HCT116 (cell line): ENCODE data around the gene STON1. TPM values are rescaled to one million over a fixed set of nuclear protein-coding genes. Genes with fewer than 3 reads are reported as not detected.

Experiments used
- ATAC-seq: fragments of 200-7000 bp; cut with Tn5 transposase; 2 replicates; pipeline ENCODE4 v1.9.1; 2020; ENCODE audit warnings: mild to moderate bottlenecking, moderate library complexity
- BruUV-seq: library from RNA; stranded (reverse); fragments of 400-500 nt; replicated peaks from 2 replicates; lab custom pipeline; 2021; lab: Mats Ljungman, UMichigan
- CTCF ChIA-PET: fragments of 300-600 bp; sonication (Branson Sonifier 250); formaldehyde crosslinking; loops from one replicate; lab custom pipeline; 2021; ENCODE audit warnings: antibody characterized with exemption; lab: Charles Lee
- POLR2A ChIA-PET: fragments of 300-600, 350-600 bp; sonication (Branson Sonifier 250); formaldehyde crosslinking; loops from one replicate; lab custom pipeline; 2021; ENCODE audit warnings: antibody characterized with exemption; lab: Charles Lee
- RAD21 ChIA-PET, 2 experiments: fragments of 300-600 bp; sonication (Branson Sonifier 250); formaldehyde crosslinking; loops; one replicate each; lab custom pipeline; 2023; ENCODE audit warnings: low total read pairs in 2 of 2; ENCODE audit not compliant: uncharacterized antibody in 2 of 2, unreplicated experiment in 2 of 2, low non-redundant PET in 1 of 2; lab: Charles Lee
- DNase-seq: peaks from one replicate; pipeline ENCODE4 v3.0.0-alpha.2; 2010; ENCODE audit warnings: low read depth, low spot score
- H2AFZ ChIP-seq: fragments of 200-600 bp; shearing (Covaris generic), sonication (generic); 2 replicates; pipeline ENCODE4 v1.6.1; 2017; ENCODE audit warnings: low read depth, mixed run types, mixed read lengths, antibody characterized with exemption, low read length; ENCODE audit not compliant: poor library complexity, severe bottlenecking
- H3K27ac ChIP-seq: 2 replicates; pipeline ENCODE4 v1.5.1; 2012; ENCODE audit warnings: low read depth, low read length
- H3K27me3 ChIP-seq: fragments of 200-600 bp; sonication (generic); 2 replicates; pipeline ENCODE4 v1.6.1; 2016; ENCODE audit warnings: mixed run types, low read length, mixed read lengths; ENCODE audit not compliant: insufficient read depth
- H3K36me3 ChIP-seq, 2 experiments: fragments of 200-500 bp in 1 of 2; fragments of 200-600 bp in 1 of 2; sonication (Bioruptor generic) in 1 of 2; sonication (generic) in 1 of 2; 2 replicates each; pipeline versions ENCODE4 v1.5.1 to v1.6.1; 2014 to 2016; ENCODE audit warnings: low read length in 2 of 2, inconsistent platforms in 1 of 2, mixed read lengths in 1 of 2, mixed run types in 1 of 2; ENCODE audit not compliant: insufficient read depth in 2 of 2, control insufficient read depth in 1 of 2
- H3K4me1 ChIP-seq, 2 experiments: fragments of 200-600 bp in 1 of 2; sonication (generic) in 1 of 2; 2 replicates each; pipeline versions ENCODE4 v1.5.1 to v1.6.1; 2012 to 2017; ENCODE audit warnings: low read length in 2 of 2, inconsistent platforms in 1 of 2, mild to moderate bottlenecking in 1 of 2, mixed read lengths in 1 of 2, mixed run types in 1 of 2, moderate library complexity in 1 of 2; ENCODE audit not compliant: insufficient read depth in 2 of 2, control insufficient read depth in 1 of 2
- H3K4me2 ChIP-seq: fragments of 200-600 bp; sonication (generic); 2 replicates; pipeline ENCODE4 v1.6.1; 2017; ENCODE audit warnings: mixed run types, low read length, mixed read lengths
- H3K4me3 ChIP-seq, 2 experiments: fragments of 200-600 bp in 1 of 2; sonication (generic) in 1 of 2; replicated peaks in 1 of 2; 2 replicates each; pipeline ENCODE4 v1.5.1; 2011 to 2016; ENCODE audit warnings: low read length in 2 of 2, control low read depth in 1 of 2, low read depth in 1 of 2, mild to moderate bottlenecking in 1 of 2, mixed read lengths in 1 of 2, mixed run types in 1 of 2
- H3K79me2 ChIP-seq: fragments of 200-600 bp; sonication (generic); 2 replicates; pipeline ENCODE4 v1.6.1; 2017; ENCODE audit warnings: mild to moderate bottlenecking, mixed run types, low read length, moderate library complexity, mixed read lengths; ENCODE audit not compliant: insufficient read depth
- H3K9ac ChIP-seq: fragments of 200-600 bp; sonication (generic); 2 replicates; pipeline ENCODE4 v1.6.1; 2016; ENCODE audit warnings: low read length, mixed read lengths
- H3K9me2 ChIP-seq: fragments of 200-600 bp; sonication (generic), shearing (Covaris generic); 2 replicates; pipeline ENCODE4 v1.6.1; 2017; ENCODE audit warnings: mixed run types, mild to moderate bottlenecking, moderate library complexity; ENCODE audit not compliant: insufficient read depth
- H3K9me3 ChIP-seq, 2 experiments: fragments of 200-500 bp in 1 of 2; fragments of 200-600 bp in 1 of 2; sonication (Bioruptor generic) in 1 of 2; sonication (generic) in 1 of 2; 2 replicates each; pipeline ENCODE4 v1.6.1; 2014 to 2017; ENCODE audit warnings: low read length in 2 of 2, mixed read lengths in 2 of 2, inconsistent platforms in 1 of 2, low read depth in 1 of 2, mild to moderate bottlenecking in 1 of 2, mixed run types in 1 of 2, moderate library complexity in 1 of 2; ENCODE audit not compliant: control insufficient read depth in 1 of 2, insufficient read depth in 1 of 2
- H4K20me1 ChIP-seq: fragments of 200-600 bp; sonication (generic), shearing (Covaris generic); 2 replicates; pipeline ENCODE4 v1.6.1; 2017; ENCODE audit warnings: mixed run types, mild to moderate bottlenecking, moderate library complexity; ENCODE audit not compliant: insufficient read depth
- ATF3 ChIP-seq: IDR thresholded peaks from 2 replicates; pipeline ENCODE4 v1.6.1; 2012
- ELF1 ChIP-seq: IDR thresholded peaks from 2 replicates; pipeline ENCODE4 v1.6.1; 2012; ENCODE audit warnings: low read depth, borderline replicate concordance
- EZH2 ChIP-seq: fragments of 200-600 bp; sonication (generic); IDR thresholded peaks from 2 replicates; pipeline ENCODE4 v1.6.1; 2017; ENCODE audit warnings: antibody characterized with exemption, mixed run types
- EZH2phosphoT487 ChIP-seq: fragments of 200-600 bp; IDR thresholded peaks from 2 replicates; pipeline ENCODE4 v1.6.1; 2018; ENCODE audit warnings: antibody characterized with exemption, borderline replicate concordance
- FOSL1 ChIP-seq: IDR thresholded peaks from 2 replicates; pipeline ENCODE4 v1.6.1; 2012; ENCODE audit warnings: low read depth
- JUND ChIP-seq: IDR thresholded peaks from 2 replicates; pipeline ENCODE4 v1.6.1; 2012
- MAX ChIP-seq: IDR thresholded peaks from 2 replicates; pipeline ENCODE4 v1.6.1; 2012
- POLR2A ChIP-seq: IDR thresholded peaks from 2 replicates; pipeline ENCODE4 v1.7.0; 2011; ENCODE audit warnings: borderline replicate concordance; ENCODE audit not compliant: insufficient read depth, insufficient read length; ENCODE audit errors: extremely low read depth
- RAD21 ChIP-seq: IDR thresholded peaks from 2 replicates; pipeline ENCODE4 v1.6.1; 2012; ENCODE audit warnings: low read depth, mild to moderate bottlenecking
- SIN3A ChIP-seq: IDR thresholded peaks from 2 replicates; pipeline ENCODE4 v1.6.1; 2012; ENCODE audit warnings: low read depth
- SP1 ChIP-seq: IDR thresholded peaks from 2 replicates; pipeline ENCODE4 v1.6.1; 2012; ENCODE audit warnings: low read depth
- SRF ChIP-seq: IDR thresholded peaks from 2 replicates; pipeline ENCODE4 v1.6.1; 2012; ENCODE audit warnings: low read depth
- TCF7L2 ChIP-seq: IDR thresholded peaks from 2 replicates; pipeline ENCODE4 v1.7.0; 2011; ENCODE audit warnings: borderline replicate concordance, inconsistent platforms; ENCODE audit not compliant: insufficient read depth, insufficient read length; ENCODE audit errors: extremely low read depth
- ZBTB33 ChIP-seq: IDR thresholded peaks from 2 replicates; pipeline ENCODE4 v1.6.1; 2011; ENCODE audit warnings: mild to moderate bottlenecking, low read length, moderate library complexity; ENCODE audit not compliant: insufficient replicate concordance; ENCODE audit errors: extremely low read depth
- ZFX ChIP-seq: fragments of 450-650 bp; IDR thresholded peaks from 2 replicates; pipeline ENCODE4 v1.6.1; 2017
- ZNF274 ChIP-seq: fragments of 200-500 bp; sonication (Bioruptor generic); IDR thresholded peaks from 2 replicates; pipeline ENCODE4 v1.6.1; 2014; ENCODE audit warnings: mild to moderate bottlenecking, low read depth, low read length, inconsistent platforms
- intact Hi-C: fragments of 100-400 bp; cut with micrococcal nuclease; formaldehyde crosslinking; loops from 2 replicates; pipeline ENCODE4 v1.10.0; 2022
- total RNA-seq: library from RNA; stranded (reverse); gene quantifications from one replicate; pipeline ENCODE4 v1.2.1, GENCODE V29; 2021; ENCODE audit not compliant: unreplicated experiment

Gene STON1
- total RNA-seq, 1 experiment from 2014 or later = 1.4 TPM

GRCh38 chr2:48574353-48575287, 44.7 kb downstream of the STON1 start:
- CTCF ChIA-PET = no interaction called here
- H3K79me2 ChIP-seq = no peaks in the 10 kb centered on the region
- TF ChIP-seq EZH2 (no peak), ZBTB33 (no peak)
- H3K4me1 ChIP-seq = no peaks in the 10 kb centered on the region
- RAD21 ChIA-PET = no interaction called here
- H3K4me2 ChIP-seq = no peak overlapping the region
- H3K9me2 ChIP-seq = no peaks in the 10 kb centered on the region
- H3K9me3 ChIP-seq = no peaks in the 10 kb centered on the region
- no TSS peak for BruUV-seq
- ATAC-seq (no peak), DNase-seq (no peak)
- intact Hi-C loops = no loop called here
- no peaks in the 10 kb centered on the region for H4K20me1 ChIP-seq
- no peaks in the 10 kb centered on the region for H3K27me3 ChIP-seq
- POLR2A ChIA-PET = no interaction called here
- H3K36me3 ChIP-seq = no peaks in the 10 kb centered on the region
- no peak overlapping the region for H2AFZ ChIP-seq
- H3K9ac ChIP-seq = no peak overlapping the region
- H3K27ac ChIP-seq = no peak overlapping the region
- H3K4me3 ChIP-seq = no peak overlapping the region

- Histone ChIP-seq H3K27ac (no peak overlapping the region), H3K36me3 (no peaks in the 10 kb centered on the region), H3K27me3 (no peaks in the 10 kb centered on the region), H3K9ac (no peak overlapping the region), H3K9me3 (no peaks in the 10 kb centered on the region), H4K20me1 (no peaks in the 10 kb centered on the region), H3K4me2 (no peak overlapping the region), H3K4me1 (no peaks in the 10 kb centered on the region), H3K79me2 (no peaks in the 10 kb centered on the region), H3K4me3 (no peak overlapping the region), H3K9me2 (no peaks in the 10 kb centered on the region), H2AFZ (no peak overlapping the region)
- DNase-seq (no peak), ATAC-seq (no peak)
- no peak for TF ChIP-seq TCF7L2
- no peak for TF ChIP-seq SP1
- TF ChIP-seq SRF = no peak
- no peak for TF ChIP-seq RAD21
- no peak for TF ChIP-seq JUND
- no peak for TF ChIP-seq EZH2phosphoT487
- TF ChIP-seq FOSL1 = no peak
- no peak for TF ChIP-seq ATF3
- TF ChIP-seq POLR2A = no peak
- no peak for TF ChIP-seq MAX
- TF ChIP-seq ZNF274 = no peak
- no peak for TF ChIP-seq SIN3A
- TF ChIP-seq EZH2 = no peak
- no peak for TF ChIP-seq ELF1
- TF ChIP-seq ZFX = no peak
- no TSS peak for BruUV-seq
- POLR2A ChIA-PET = no interaction called here
- CTCF ChIA-PET = interaction anchor here (0.6 kb wide), 1 partner anchor 1882 kb away, joined by 3 read pairs; no protein-coding TSS in a partner anchor
- RAD21 ChIA-PET = no interaction called here
- intact Hi-C loops = no loop called here
Measured at GRCh38 chr2:48578313-48578712, 48.4 kb downstream of the STON1 start.
